ENCODE measurements around the gene LRFN5.

DNA sequence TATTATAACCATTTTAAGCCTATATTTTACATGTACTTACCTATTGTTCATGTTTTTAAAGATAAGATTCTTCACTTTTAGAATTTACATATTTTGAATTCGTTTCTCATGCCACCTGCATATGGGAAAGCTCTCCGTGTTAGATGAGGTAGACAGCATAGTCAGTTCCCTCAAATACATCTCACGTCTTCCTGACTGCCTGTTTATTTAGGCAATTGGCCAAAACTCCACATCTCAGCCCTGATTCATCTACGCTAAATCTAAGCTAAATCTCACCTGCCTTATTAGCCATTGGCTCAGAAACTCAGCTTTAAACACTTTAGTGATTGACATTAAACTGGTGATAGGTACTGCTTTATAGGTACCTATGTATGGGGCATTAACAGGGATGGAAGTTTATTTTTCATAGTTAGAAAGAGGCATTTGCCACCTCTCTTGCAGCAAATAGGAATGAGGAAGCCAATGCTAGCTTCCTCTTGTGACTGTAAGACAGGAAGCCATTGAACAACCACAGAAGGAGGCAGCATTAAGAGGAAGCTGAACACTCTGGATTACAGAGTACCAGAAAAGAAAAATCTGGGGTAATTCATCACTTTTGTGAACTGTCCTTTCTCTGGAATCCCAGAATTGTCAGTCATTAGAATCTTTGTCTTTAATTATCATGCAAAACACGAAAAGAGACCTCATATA is 111.9 kb downstream of the LRFN5 start:
- TF ChIP-seq, protein P1, sequence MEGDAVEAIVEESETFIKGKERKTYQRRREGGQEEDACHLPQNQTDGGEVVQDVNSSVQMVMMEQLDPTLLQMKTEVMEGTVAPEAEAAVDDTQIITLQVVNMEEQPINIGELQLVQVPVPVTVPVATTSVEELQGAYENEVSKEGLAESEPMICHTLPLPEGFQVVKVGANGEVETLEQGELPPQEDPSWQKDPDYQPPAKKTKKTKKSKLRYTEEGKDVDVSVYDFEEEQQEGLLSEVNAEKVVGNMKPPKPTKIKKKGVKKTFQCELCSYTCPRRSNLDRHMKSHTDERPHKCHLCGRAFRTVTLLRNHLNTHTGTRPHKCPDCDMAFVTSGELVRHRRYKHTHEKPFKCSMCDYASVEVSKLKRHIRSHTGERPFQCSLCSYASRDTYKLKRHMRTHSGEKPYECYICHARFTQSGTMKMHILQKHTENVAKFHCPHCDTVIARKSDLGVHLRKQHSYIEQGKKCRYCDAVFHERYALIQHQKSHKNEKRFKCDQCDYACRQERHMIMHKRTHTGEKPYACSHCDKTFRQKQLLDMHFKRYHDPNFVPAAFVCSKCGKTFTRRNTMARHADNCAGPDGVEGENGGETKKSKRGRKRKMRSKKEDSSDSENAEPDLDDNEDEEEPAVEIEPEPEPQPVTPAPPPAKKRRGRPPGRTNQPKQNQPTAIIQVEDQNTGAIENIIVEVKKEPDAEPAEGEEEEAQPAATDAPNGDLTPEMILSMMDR (conservative IDR thresholded peaks at IDR 0.05; ENCODE audit: low read length), result no peak
- no peak for TF ChIP-seq EZH2phosphoT487 (IDR thresholded peaks at IDR 0.05; ENCODE audit: borderline replicate concordance)

Measured in Loucy (cell line).